ENCODE data around the gene TICRR. TPM values are rescaled to one million over a fixed set of nuclear protein-coding genes. Genes with fewer than 3 reads are reported as not detected.

Gene TICRR
- total and polyA plus RNA-seq, 2 of the 13 experiments (the other 11 are each of a cell fraction or from before 2014, with no cell fraction given): 4.1 to 14.3 TPM

DNA sequence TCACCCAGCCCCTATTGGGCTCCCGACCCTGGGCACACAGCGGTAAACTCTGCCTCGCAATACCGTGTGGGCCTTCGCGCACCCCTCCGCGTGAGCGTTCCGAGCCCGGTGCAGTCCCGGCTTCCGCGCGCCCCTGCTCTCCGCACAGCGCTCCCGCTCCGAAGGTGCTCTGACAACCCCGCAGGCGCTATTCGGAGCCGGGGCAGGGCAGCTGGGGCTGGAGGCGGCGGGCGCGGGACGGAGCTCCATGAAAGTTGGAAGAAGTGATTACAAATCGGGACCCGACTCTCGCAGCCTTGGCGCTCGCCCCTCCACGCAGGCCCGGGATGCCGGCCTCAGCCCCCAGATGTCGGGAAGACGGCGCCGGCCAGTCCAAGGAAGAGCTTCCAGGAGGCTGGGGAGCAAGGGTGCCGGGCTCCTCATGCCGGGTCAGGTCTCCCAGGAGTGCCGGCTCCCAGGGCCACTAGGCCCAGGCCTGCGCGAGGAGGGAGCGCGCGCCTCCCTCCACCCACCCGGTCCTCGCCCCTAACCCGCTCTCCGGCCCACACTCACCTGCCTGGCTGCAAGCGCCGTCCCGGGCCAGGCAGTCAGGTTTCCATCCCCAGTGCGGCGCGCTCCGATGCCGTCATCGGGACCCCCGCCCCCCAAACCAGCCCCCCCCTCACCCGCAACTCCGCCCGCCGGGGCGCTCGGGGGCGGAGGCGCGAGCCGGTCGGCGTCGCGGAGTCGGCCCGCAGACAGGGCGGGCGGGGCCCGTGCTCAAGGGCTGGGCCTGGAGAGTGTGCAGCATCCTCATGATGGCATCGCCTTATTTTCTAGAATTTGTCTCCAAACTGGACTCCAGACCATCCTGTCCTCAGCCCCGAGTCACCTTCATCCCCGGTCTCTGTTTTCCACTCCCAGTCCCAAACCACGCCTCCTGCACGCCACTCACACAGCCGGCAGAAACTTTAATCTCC is 79.9 kb downstream of the TICRR start, which contains the start of gene KIF7 (continued):
- TF ChIP-seq, protein P1, sequence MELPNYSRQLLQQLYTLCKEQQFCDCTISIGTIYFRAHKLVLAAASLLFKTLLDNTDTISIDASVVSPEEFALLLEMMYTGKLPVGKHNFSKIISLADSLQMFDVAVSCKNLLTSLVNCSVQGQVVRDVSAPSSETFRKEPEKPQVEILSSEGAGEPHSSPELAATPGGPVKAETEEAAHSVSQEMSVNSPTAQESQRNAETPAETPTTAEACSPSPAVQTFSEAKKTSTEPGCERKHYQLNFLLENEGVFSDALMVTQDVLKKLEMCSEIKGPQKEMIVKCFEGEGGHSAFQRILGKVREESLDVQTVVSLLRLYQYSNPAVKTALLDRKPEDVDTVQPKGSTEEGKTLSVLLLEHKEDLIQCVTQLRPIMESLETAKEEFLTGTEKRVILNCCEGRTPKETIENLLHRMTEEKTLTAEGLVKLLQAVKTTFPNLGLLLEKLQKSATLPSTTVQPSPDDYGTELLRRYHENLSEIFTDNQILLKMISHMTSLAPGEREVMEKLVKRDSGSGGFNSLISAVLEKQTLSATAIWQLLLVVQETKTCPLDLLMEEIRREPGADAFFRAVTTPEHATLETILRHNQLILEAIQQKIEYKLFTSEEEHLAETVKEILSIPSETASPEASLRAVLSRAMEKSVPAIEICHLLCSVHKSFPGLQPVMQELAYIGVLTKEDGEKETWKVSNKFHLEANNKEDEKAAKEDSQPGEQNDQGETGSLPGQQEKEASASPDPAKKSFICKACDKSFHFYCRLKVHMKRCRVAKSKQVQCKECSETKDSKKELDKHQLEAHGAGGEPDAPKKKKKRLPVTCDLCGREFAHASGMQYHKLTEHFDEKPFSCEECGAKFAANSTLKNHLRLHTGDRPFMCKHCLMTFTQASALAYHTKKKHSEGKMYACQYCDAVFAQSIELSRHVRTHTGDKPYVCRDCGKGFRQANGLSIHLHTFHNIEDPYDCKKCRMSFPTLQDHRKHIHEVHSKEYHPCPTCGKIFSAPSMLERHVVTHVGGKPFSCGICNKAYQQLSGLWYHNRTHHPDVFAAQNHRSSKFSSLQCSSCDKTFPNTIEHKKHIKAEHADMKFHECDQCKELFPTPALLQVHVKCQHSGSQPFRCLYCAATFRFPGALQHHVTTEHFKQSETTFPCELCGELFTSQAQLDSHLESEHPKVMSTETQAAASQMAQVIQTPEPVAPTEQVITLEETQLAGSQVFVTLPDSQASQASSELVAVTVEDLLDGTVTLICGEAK (IDR thresholded peaks at IDR 0.05): no peak
- TF ChIP-seq, protein P1 (CRISPR knock-in tag; IDR thresholded peaks at IDR 0.05): peak; percentile 46; the same call in 1 of the 2 replicates
- TF ChIP-seq, protein P2, sequence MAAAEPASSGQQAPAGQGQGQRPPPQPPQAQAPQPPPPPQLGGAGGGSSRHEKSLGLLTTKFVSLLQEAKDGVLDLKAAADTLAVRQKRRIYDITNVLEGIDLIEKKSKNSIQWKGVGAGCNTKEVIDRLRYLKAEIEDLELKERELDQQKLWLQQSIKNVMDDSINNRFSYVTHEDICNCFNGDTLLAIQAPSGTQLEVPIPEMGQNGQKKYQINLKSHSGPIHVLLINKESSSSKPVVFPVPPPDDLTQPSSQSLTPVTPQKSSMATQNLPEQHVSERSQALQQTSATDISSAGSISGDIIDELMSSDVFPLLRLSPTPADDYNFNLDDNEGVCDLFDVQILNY (CRISPR knock-in tag; conservative IDR thresholded peaks at IDR 0.05): no peak
- TF ChIP-seq ZNF788 (CRISPR knock-in tag; IDR thresholded peaks at IDR 0.05; ENCODE audit: borderline replicate concordance) (0 out of 2 replicates have a peak, but pooled peaks have one; percentile 29), MBNL3 (CRISPR knock-in tag; conservative IDR thresholded peaks at IDR 0.05) (no peak), ZNF225 (CRISPR knock-in tag; IDR thresholded peaks at IDR 0.05) (no peak), HNRNPL (IDR thresholded peaks at IDR 0.05; ENCODE audit: low read depth, low read length) (no peak)
- TF ChIP-seq, protein P3, sequence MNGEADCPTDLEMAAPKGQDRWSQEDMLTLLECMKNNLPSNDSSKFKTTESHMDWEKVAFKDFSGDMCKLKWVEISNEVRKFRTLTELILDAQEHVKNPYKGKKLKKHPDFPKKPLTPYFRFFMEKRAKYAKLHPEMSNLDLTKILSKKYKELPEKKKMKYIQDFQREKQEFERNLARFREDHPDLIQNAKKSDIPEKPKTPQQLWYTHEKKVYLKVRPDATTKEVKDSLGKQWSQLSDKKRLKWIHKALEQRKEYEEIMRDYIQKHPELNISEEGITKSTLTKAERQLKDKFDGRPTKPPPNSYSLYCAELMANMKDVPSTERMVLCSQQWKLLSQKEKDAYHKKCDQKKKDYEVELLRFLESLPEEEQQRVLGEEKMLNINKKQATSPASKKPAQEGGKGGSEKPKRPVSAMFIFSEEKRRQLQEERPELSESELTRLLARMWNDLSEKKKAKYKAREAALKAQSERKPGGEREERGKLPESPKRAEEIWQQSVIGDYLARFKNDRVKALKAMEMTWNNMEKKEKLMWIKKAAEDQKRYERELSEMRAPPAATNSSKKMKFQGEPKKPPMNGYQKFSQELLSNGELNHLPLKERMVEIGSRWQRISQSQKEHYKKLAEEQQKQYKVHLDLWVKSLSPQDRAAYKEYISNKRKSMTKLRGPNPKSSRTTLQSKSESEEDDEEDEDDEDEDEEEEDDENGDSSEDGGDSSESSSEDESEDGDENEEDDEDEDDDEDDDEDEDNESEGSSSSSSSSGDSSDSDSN (CRISPR knock-in tag; IDR thresholded peaks at IDR 0.05): peak; percentile 67; the same call in 1 of the 2 replicates
- TF ChIP-seq, protein P4, sequence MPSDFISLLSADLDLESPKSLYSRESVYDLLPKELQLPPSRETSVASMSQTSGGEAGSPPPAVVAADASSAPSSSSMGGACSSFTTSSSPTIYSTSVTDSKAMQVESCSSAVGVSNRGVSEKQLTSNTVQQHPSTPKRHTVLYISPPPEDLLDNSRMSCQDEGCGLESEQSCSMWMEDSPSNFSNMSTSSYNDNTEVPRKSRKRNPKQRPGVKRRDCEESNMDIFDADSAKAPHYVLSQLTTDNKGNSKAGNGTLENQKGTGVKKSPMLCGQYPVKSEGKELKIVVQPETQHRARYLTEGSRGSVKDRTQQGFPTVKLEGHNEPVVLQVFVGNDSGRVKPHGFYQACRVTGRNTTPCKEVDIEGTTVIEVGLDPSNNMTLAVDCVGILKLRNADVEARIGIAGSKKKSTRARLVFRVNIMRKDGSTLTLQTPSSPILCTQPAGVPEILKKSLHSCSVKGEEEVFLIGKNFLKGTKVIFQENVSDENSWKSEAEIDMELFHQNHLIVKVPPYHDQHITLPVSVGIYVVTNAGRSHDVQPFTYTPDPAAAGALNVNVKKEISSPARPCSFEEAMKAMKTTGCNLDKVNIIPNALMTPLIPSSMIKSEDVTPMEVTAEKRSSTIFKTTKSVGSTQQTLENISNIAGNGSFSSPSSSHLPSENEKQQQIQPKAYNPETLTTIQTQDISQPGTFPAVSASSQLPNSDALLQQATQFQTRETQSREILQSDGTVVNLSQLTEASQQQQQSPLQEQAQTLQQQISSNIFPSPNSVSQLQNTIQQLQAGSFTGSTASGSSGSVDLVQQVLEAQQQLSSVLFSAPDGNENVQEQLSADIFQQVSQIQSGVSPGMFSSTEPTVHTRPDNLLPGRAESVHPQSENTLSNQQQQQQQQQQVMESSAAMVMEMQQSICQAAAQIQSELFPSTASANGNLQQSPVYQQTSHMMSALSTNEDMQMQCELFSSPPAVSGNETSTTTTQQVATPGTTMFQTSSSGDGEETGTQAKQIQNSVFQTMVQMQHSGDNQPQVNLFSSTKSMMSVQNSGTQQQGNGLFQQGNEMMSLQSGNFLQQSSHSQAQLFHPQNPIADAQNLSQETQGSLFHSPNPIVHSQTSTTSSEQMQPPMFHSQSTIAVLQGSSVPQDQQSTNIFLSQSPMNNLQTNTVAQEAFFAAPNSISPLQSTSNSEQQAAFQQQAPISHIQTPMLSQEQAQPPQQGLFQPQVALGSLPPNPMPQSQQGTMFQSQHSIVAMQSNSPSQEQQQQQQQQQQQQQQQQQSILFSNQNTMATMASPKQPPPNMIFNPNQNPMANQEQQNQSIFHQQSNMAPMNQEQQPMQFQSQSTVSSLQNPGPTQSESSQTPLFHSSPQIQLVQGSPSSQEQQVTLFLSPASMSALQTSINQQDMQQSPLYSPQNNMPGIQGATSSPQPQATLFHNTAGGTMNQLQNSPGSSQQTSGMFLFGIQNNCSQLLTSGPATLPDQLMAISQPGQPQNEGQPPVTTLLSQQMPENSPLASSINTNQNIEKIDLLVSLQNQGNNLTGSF (CRISPR knock-in tag; IDR thresholded peaks at IDR 0.05): no peak
